HCT116 (cell line): ENCODE data around the gene UCN3. TPM values are rescaled to one million over a fixed set of nuclear protein-coding genes. Genes with fewer than 3 reads are reported as not detected.

ENCODE experiments used
- ATAC-seq: fragments of 200-7000 bp; cut with Tn5 transposase; 2 replicates; pipeline ENCODE4 v1.9.1; 2020; ENCODE audit warnings: mild to moderate bottlenecking, moderate library complexity
- BruUV-seq: library from RNA; stranded (reverse); fragments of 400-500 nt; replicated peaks from 2 replicates; lab custom pipeline; 2021; lab: Mats Ljungman, UMichigan
- CTCF ChIA-PET: fragments of 300-600 bp; sonication (Branson Sonifier 250); formaldehyde crosslinking; loops from one replicate; lab custom pipeline; 2021; ENCODE audit warnings: antibody characterized with exemption; lab: Charles Lee
- POLR2A ChIA-PET: fragments of 300-600, 350-600 bp; sonication (Branson Sonifier 250); formaldehyde crosslinking; loops from one replicate; lab custom pipeline; 2021; ENCODE audit warnings: antibody characterized with exemption; lab: Charles Lee
- RAD21 ChIA-PET, 2 experiments: fragments of 300-600 bp; sonication (Branson Sonifier 250); formaldehyde crosslinking; loops; one replicate each; lab custom pipeline; 2023; ENCODE audit warnings: low total read pairs in 2 of 2; ENCODE audit not compliant: uncharacterized antibody in 2 of 2, unreplicated experiment in 2 of 2, low non-redundant PET in 1 of 2; lab: Charles Lee
- DNase-seq: peaks from one replicate; pipeline ENCODE4 v3.0.0-alpha.2; 2010; ENCODE audit warnings: low read depth, low spot score
- H2AFZ ChIP-seq: fragments of 200-600 bp; shearing (Covaris generic), sonication (generic); 2 replicates; pipeline ENCODE4 v1.6.1; 2017; ENCODE audit warnings: low read depth, mixed run types, mixed read lengths, antibody characterized with exemption, low read length; ENCODE audit not compliant: poor library complexity, severe bottlenecking
- H3K27ac ChIP-seq: 2 replicates; pipeline ENCODE4 v1.5.1; 2012; ENCODE audit warnings: low read depth, low read length
- H3K27me3 ChIP-seq: fragments of 200-600 bp; sonication (generic); 2 replicates; pipeline ENCODE4 v1.6.1; 2016; ENCODE audit warnings: mixed run types, low read length, mixed read lengths; ENCODE audit not compliant: insufficient read depth
- H3K36me3 ChIP-seq, 2 experiments: fragments of 200-500 bp in 1 of 2; fragments of 200-600 bp in 1 of 2; sonication (Bioruptor generic) in 1 of 2; sonication (generic) in 1 of 2; 2 replicates each; pipeline versions ENCODE4 v1.5.1 to v1.6.1; 2014 to 2016; ENCODE audit warnings: low read length in 2 of 2, inconsistent platforms in 1 of 2, mixed read lengths in 1 of 2, mixed run types in 1 of 2; ENCODE audit not compliant: insufficient read depth in 2 of 2, control insufficient read depth in 1 of 2
- H3K4me1 ChIP-seq, 2 experiments: fragments of 200-600 bp in 1 of 2; sonication (generic) in 1 of 2; 2 replicates each; pipeline versions ENCODE4 v1.5.1 to v1.6.1; 2012 to 2017; ENCODE audit warnings: low read length in 2 of 2, inconsistent platforms in 1 of 2, mild to moderate bottlenecking in 1 of 2, mixed read lengths in 1 of 2, mixed run types in 1 of 2, moderate library complexity in 1 of 2; ENCODE audit not compliant: insufficient read depth in 2 of 2, control insufficient read depth in 1 of 2
- H3K4me2 ChIP-seq: fragments of 200-600 bp; sonication (generic); 2 replicates; pipeline ENCODE4 v1.6.1; 2017; ENCODE audit warnings: mixed run types, low read length, mixed read lengths
- H3K4me3 ChIP-seq, 2 experiments: fragments of 200-600 bp in 1 of 2; sonication (generic) in 1 of 2; replicated peaks in 1 of 2; 2 replicates each; pipeline ENCODE4 v1.5.1; 2011 to 2016; ENCODE audit warnings: low read length in 2 of 2, control low read depth in 1 of 2, low read depth in 1 of 2, mild to moderate bottlenecking in 1 of 2, mixed read lengths in 1 of 2, mixed run types in 1 of 2
- H3K79me2 ChIP-seq: fragments of 200-600 bp; sonication (generic); 2 replicates; pipeline ENCODE4 v1.6.1; 2017; ENCODE audit warnings: mild to moderate bottlenecking, mixed run types, low read length, moderate library complexity, mixed read lengths; ENCODE audit not compliant: insufficient read depth
- H3K9ac ChIP-seq: fragments of 200-600 bp; sonication (generic); 2 replicates; pipeline ENCODE4 v1.6.1; 2016; ENCODE audit warnings: low read length, mixed read lengths
- H3K9me2 ChIP-seq: fragments of 200-600 bp; sonication (generic), shearing (Covaris generic); 2 replicates; pipeline ENCODE4 v1.6.1; 2017; ENCODE audit warnings: mixed run types, mild to moderate bottlenecking, moderate library complexity; ENCODE audit not compliant: insufficient read depth
- H3K9me3 ChIP-seq, 2 experiments: fragments of 200-500 bp in 1 of 2; fragments of 200-600 bp in 1 of 2; sonication (Bioruptor generic) in 1 of 2; sonication (generic) in 1 of 2; 2 replicates each; pipeline ENCODE4 v1.6.1; 2014 to 2017; ENCODE audit warnings: low read length in 2 of 2, mixed read lengths in 2 of 2, inconsistent platforms in 1 of 2, low read depth in 1 of 2, mild to moderate bottlenecking in 1 of 2, mixed run types in 1 of 2, moderate library complexity in 1 of 2; ENCODE audit not compliant: control insufficient read depth in 1 of 2, insufficient read depth in 1 of 2
- H4K20me1 ChIP-seq: fragments of 200-600 bp; sonication (generic), shearing (Covaris generic); 2 replicates; pipeline ENCODE4 v1.6.1; 2017; ENCODE audit warnings: mixed run types, mild to moderate bottlenecking, moderate library complexity; ENCODE audit not compliant: insufficient read depth
- CBX3 ChIP-seq: IDR thresholded peaks from 2 replicates; pipeline ENCODE4 v1.6.1; 2012; ENCODE audit warnings: low read depth
- CEBPB ChIP-seq: IDR thresholded peaks from 2 replicates; pipeline ENCODE4 v1.6.1; 2012; ENCODE audit warnings: low read depth
- EGR1 ChIP-seq: IDR thresholded peaks from 2 replicates; pipeline ENCODE4 v1.6.1; 2012; ENCODE audit warnings: low read depth
- ELF1 ChIP-seq: IDR thresholded peaks from 2 replicates; pipeline ENCODE4 v1.6.1; 2012; ENCODE audit warnings: low read depth, borderline replicate concordance
- EZH2 ChIP-seq: fragments of 200-600 bp; sonication (generic); IDR thresholded peaks from 2 replicates; pipeline ENCODE4 v1.6.1; 2017; ENCODE audit warnings: antibody characterized with exemption, mixed run types
- EZH2phosphoT487 ChIP-seq: fragments of 200-600 bp; IDR thresholded peaks from 2 replicates; pipeline ENCODE4 v1.6.1; 2018; ENCODE audit warnings: antibody characterized with exemption, borderline replicate concordance
- FOSL1 ChIP-seq: IDR thresholded peaks from 2 replicates; pipeline ENCODE4 v1.6.1; 2012; ENCODE audit warnings: low read depth
- POLR2A ChIP-seq: IDR thresholded peaks from 2 replicates; pipeline ENCODE4 v1.7.0; 2011; ENCODE audit warnings: borderline replicate concordance; ENCODE audit not compliant: insufficient read depth, insufficient read length; ENCODE audit errors: extremely low read depth
- POLR2AphosphoS5 ChIP-seq: IDR thresholded peaks from 2 replicates; pipeline ENCODE4 v1.6.1; 2011; ENCODE audit warnings: mild to moderate bottlenecking, low read depth, low read length, moderate library complexity
- RAD21 ChIP-seq: IDR thresholded peaks from 2 replicates; pipeline ENCODE4 v1.6.1; 2012; ENCODE audit warnings: low read depth, mild to moderate bottlenecking
- SIN3A ChIP-seq: IDR thresholded peaks from 2 replicates; pipeline ENCODE4 v1.6.1; 2012; ENCODE audit warnings: low read depth
- SP1 ChIP-seq: IDR thresholded peaks from 2 replicates; pipeline ENCODE4 v1.6.1; 2012; ENCODE audit warnings: low read depth
- TCF7L2 ChIP-seq: IDR thresholded peaks from 2 replicates; pipeline ENCODE4 v1.7.0; 2011; ENCODE audit warnings: borderline replicate concordance, inconsistent platforms; ENCODE audit not compliant: insufficient read depth, insufficient read length; ENCODE audit errors: extremely low read depth
- YY1 ChIP-seq: IDR thresholded peaks from 2 replicates; pipeline ENCODE4 v1.6.1; 2011; ENCODE audit warnings: low read length, low read depth, moderate library complexity, mild to moderate bottlenecking; ENCODE audit not compliant: insufficient replicate concordance; ENCODE audit errors: extremely low read depth
- intact Hi-C: fragments of 100-400 bp; cut with micrococcal nuclease; formaldehyde crosslinking; loops from 2 replicates; pipeline ENCODE4 v1.10.0; 2022
- total RNA-seq: library from RNA; stranded (reverse); gene quantifications from one replicate; pipeline ENCODE4 v1.2.1, GENCODE V29; 2021; ENCODE audit not compliant: unreplicated experiment
- TF ChIP-seq, protein P1 (sequence below): IDR thresholded peaks from 2 replicates; pipeline ENCODE4 v1.6.1; 2012
- TF ChIP-seq, protein P2 (sequence below): IDR thresholded peaks from 2 replicates; pipeline ENCODE4 v1.6.1; 2012
- TF ChIP-seq, protein P3 (sequence below), 3 experiments: fragments of 200-600 bp in 1 of 3; sonication (generic) in 1 of 3; IDR thresholded peaks in 2 of 3; conservative IDR thresholded peaks in 1 of 3; 2 replicates each; pipeline ENCODE4 v1.5.1; 2012 to 2017; ENCODE audit warnings: low read depth in 2 of 3, low read length in 2 of 3, antibody characterized with exemption in 1 of 3, borderline replicate concordance in 1 of 3, control low read depth in 1 of 3, mild to moderate bottlenecking in 1 of 3, mixed read lengths in 1 of 3, mixed run types in 1 of 3, moderate library complexity in 1 of 3; ENCODE audit not compliant: insufficient read depth in 1 of 3
- TF ChIP-seq, protein P4 (sequence below): IDR thresholded peaks from 2 replicates; pipeline ENCODE4 v1.6.1; 2011; ENCODE audit warnings: mild to moderate bottlenecking, low read length, moderate library complexity; ENCODE audit not compliant: insufficient replicate concordance; ENCODE audit errors: extremely low read depth

The UCN3 gene
- total RNA-seq, 1 experiment from 2014 or later = not detected

DNA sequence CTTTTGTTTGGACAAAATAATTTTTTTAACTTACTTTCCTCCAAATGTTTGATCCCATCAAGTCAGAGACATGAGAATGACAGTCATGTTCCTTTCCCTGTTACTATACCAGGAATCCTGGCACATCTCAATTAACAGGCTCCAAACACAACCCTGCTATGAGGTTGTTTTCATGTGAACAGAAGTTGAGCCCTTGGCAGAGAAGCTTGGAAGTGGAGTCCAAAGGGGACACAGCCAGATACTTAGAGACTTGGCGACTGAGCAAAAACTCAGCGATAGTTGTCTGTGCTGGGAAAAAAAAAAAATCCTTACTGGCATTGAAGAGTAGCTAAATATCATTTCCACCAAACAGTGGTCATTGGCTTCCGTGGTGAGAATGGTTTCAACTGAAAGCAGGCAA lies 27.0 kb downstream of the UCN3 start:
- no peaks in the 10 kb centered on the region for H3K27me3 ChIP-seq
- H4K20me1 ChIP-seq = no peaks in the 10 kb centered on the region
- no peak overlapping the region for H3K4me2 ChIP-seq
- no peaks in the 10 kb centered on the region for H3K79me2 ChIP-seq
- no peak overlapping the region for H3K4me3 ChIP-seq
- no peak for ATAC-seq
- H3K4me1 ChIP-seq = no peaks in the 10 kb centered on the region
- BruUV-seq = no TSS peak
- DNase-seq = no peak
- CTCF ChIA-PET = no interaction called here
- H3K27ac ChIP-seq = no peak overlapping the region
- TF ChIP-seq ELF1 = no peak
- no peak for TF ChIP-seq EGR1
- TF ChIP-seq YY1 = no peak
- TF ChIP-seq POLR2AphosphoS5 = no peak
- TF ChIP-seq POLR2A = no peak
- TF ChIP-seq, protein P1, sequence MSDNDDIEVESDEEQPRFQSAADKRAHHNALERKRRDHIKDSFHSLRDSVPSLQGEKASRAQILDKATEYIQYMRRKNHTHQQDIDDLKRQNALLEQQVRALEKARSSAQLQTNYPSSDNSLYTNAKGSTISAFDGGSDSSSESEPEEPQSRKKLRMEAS = no peak
- RAD21 ChIA-PET = no interaction called here
- no peak overlapping the region for H3K9ac ChIP-seq
- POLR2A ChIA-PET = no interaction called here
- no peaks in the 10 kb centered on the region for H3K9me2 ChIP-seq
- intact Hi-C loops = no loop called here
- H3K9me3 ChIP-seq = peaks cover 11 to 16% of the 10 kb centered on the region in 2 experiments; a peak in 3 of 4 replicates
- H2AFZ ChIP-seq = no peak overlapping the region
- H3K36me3 ChIP-seq = no peaks in the 10 kb centered on the region

DNA sequence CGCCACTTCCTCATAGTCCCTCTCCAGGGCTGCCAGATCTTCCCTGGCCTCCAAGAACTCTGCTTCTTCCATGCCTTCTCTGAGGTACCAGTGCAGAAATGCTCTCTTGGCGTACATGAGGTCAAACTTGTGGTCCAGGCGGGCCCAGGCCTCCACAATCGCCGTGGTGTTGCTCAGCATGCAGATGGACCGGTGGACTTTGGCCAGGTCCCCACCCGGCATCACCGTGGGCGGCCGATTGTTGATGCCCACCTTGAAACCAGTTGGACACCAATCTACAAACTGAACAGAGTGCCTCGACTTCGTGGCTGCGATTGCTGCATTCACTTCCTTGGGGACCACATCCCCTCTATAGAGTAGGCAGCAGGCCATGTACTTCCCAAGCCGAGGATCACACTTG lies 28.8 kb downstream of the UCN3 start:
- peaks cover 11 to 16% of the 10 kb centered on the region in 2 experiments; a peak in 3 of 4 replicates for H3K9me3 ChIP-seq
- no peaks in the 10 kb centered on the region for H3K79me2 ChIP-seq
- RAD21 ChIA-PET = no interaction called here
- intact Hi-C loops = no loop called here
- no peak for ATAC-seq
- BruUV-seq = no TSS peak
- no peaks in the 10 kb centered on the region for H3K36me3 ChIP-seq
- H4K20me1 ChIP-seq = no peaks in the 10 kb centered on the region
- POLR2A ChIA-PET = no interaction called here
- no peaks in the 10 kb centered on the region for H3K9me2 ChIP-seq
- H2AFZ ChIP-seq = no peak overlapping the region
- H3K4me3 ChIP-seq = no peak overlapping the region
- no peak for DNase-seq
- no peak overlapping the region for H3K9ac ChIP-seq
- no peak overlapping the region for H3K4me2 ChIP-seq
- no peaks in the 10 kb centered on the region for H3K27me3 ChIP-seq
- no peak overlapping the region for H3K27ac ChIP-seq
- CTCF ChIA-PET = no interaction called here
- H3K4me1 ChIP-seq = no peaks in the 10 kb centered on the region
- TF ChIP-seq YY1 (no peak), SP1 (no peak), EGR1 (no peak), TCF7L2 (no peak), SIN3A (no peak), CEBPB (no peak), POLR2AphosphoS5 (no peak), FOSL1 (no peak), EZH2phosphoT487 (no peak), EZH2 (no peak), RAD21 (no peak), CBX3 (no peak)
- TF ChIP-seq, protein P2, sequence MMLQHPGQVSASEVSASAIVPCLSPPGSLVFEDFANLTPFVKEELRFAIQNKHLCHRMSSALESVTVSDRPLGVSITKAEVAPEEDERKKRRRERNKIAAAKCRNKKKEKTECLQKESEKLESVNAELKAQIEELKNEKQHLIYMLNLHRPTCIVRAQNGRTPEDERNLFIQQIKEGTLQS = no peak
- TF ChIP-seq, protein P3, sequence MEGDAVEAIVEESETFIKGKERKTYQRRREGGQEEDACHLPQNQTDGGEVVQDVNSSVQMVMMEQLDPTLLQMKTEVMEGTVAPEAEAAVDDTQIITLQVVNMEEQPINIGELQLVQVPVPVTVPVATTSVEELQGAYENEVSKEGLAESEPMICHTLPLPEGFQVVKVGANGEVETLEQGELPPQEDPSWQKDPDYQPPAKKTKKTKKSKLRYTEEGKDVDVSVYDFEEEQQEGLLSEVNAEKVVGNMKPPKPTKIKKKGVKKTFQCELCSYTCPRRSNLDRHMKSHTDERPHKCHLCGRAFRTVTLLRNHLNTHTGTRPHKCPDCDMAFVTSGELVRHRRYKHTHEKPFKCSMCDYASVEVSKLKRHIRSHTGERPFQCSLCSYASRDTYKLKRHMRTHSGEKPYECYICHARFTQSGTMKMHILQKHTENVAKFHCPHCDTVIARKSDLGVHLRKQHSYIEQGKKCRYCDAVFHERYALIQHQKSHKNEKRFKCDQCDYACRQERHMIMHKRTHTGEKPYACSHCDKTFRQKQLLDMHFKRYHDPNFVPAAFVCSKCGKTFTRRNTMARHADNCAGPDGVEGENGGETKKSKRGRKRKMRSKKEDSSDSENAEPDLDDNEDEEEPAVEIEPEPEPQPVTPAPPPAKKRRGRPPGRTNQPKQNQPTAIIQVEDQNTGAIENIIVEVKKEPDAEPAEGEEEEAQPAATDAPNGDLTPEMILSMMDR (IDR thresholded peaks at IDR 0.05 in 2 of 3, conservative IDR thresholded peaks at IDR 0.05 in 1 of 3; ENCODE audit: borderline replicate concordance in 1 of 3, insufficient read depth in 1 of 3, low read depth in 2 of 3, low read length in 2 of 3) = no peak
- TF ChIP-seq, protein P4, sequence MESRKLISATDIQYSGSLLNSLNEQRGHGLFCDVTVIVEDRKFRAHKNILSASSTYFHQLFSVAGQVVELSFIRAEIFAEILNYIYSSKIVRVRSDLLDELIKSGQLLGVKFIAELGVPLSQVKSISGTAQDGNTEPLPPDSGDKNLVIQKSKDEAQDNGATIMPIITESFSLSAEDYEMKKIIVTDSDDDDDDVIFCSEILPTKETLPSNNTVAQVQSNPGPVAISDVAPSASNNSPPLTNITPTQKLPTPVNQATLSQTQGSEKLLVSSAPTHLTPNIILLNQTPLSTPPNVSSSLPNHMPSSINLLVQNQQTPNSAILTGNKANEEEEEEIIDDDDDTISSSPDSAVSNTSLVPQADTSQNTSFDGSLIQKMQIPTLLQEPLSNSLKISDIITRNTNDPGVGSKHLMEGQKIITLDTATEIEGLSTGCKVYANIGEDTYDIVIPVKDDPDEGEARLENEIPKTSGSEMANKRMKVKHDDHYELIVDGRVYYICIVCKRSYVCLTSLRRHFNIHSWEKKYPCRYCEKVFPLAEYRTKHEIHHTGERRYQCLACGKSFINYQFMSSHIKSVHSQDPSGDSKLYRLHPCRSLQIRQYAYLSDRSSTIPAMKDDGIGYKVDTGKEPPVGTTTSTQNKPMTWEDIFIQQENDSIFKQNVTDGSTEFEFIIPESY = no peak
